HepG2 (cell line): ENCODE data around the gene CARMIL3. TPM values are rescaled to one million over a fixed set of nuclear protein-coding genes. Genes with fewer than 3 reads are reported as not detected.

Experiments used
- CC2D1A ChIP-seq: sonication (generic); formaldehyde crosslinking; IDR thresholded peaks from 2 replicates; pipeline ENCODE4 v1.8.1; 2023; ENCODE audit warnings: mild to moderate bottlenecking, missing genetic modification reagents
- CEBPB ChIP-seq: IDR thresholded peaks from 2 replicates; pipeline ENCODE4 v1.6.1; 2011; ENCODE audit warnings: low read depth, low read length, improper control_type of control experiment, borderline replicate concordance
- EEA1 ChIP-seq: sonication (generic); formaldehyde crosslinking; IDR thresholded peaks from 2 replicates; pipeline ENCODE4 v1.5.1; 2020; ENCODE audit warnings: mild to moderate bottlenecking, missing genetic modification reagents, borderline replicate concordance
- GATAD2A ChIP-seq: IDR thresholded peaks from 2 replicates; pipeline ENCODE4 v1.6.1; 2016
- IRF1 ChIP-seq: sonication (generic); formaldehyde crosslinking; IDR thresholded peaks from 2 replicates; pipeline ENCODE4 v1.4.0; 2020; ENCODE audit warnings: low read depth, mild to moderate bottlenecking, missing genetic modification reagents
- KDM6A ChIP-seq: IDR thresholded peaks from 2 replicates; pipeline ENCODE4 v1.6.1; 2016; ENCODE audit warnings: low read depth
- MLLT10 ChIP-seq: sonication (generic); formaldehyde crosslinking; IDR thresholded peaks from 2 replicates; pipeline ENCODE4 v1.4.0; 2020; ENCODE audit warnings: missing genetic modification reagents
- PLSCR1 ChIP-seq: sonication (generic); formaldehyde crosslinking; IDR thresholded peaks from 2 replicates; pipeline ENCODE4 v1.5.0; 2020; ENCODE audit warnings: missing genetic modification reagents, mild to moderate bottlenecking, borderline replicate concordance
- SETDB1 ChIP-seq: sonication (generic); formaldehyde crosslinking; IDR thresholded peaks from 2 replicates; pipeline ENCODE4 v1.5.1; 2020; ENCODE audit warnings: missing genetic modification reagents, mild to moderate bottlenecking, borderline replicate concordance
- SNAPC5 ChIP-seq: sonication (generic); formaldehyde crosslinking; IDR thresholded peaks from 2 replicates; pipeline ENCODE4 v1.8.1; 2023; ENCODE audit warnings: mild to moderate bottlenecking, missing genetic modification reagents, borderline replicate concordance
- STAG1 ChIP-seq: sonication (generic); formaldehyde crosslinking; IDR thresholded peaks from 2 replicates; pipeline ENCODE4 v1.4.0; 2020; ENCODE audit warnings: missing genetic modification reagents
- TFDP2 ChIP-seq: sonication (generic); formaldehyde crosslinking; IDR thresholded peaks from 2 replicates; pipeline ENCODE4 v1.4.0; 2020; ENCODE audit warnings: missing genetic modification reagents
- ZNF234 ChIP-seq: sonication (generic); formaldehyde crosslinking; conservative IDR thresholded peaks from 2 replicates; pipeline ENCODE4 v1.5.1; 2020; ENCODE audit warnings: mild to moderate bottlenecking, missing genetic modification reagents
- ZNF235 ChIP-seq: sonication (generic); formaldehyde crosslinking; IDR thresholded peaks from 2 replicates; pipeline ENCODE4 v1.8.1; 2023; ENCODE audit warnings: mild to moderate bottlenecking, missing genetic modification reagents, borderline replicate concordance
- ZNF329 ChIP-seq: sonication (generic); formaldehyde crosslinking; IDR thresholded peaks from 2 replicates; pipeline ENCODE4 v1.9.0; 2021; ENCODE audit warnings: low read depth, mild to moderate bottlenecking, missing genetic modification reagents
- ZNF407 ChIP-seq: sonication (generic); formaldehyde crosslinking; IDR thresholded peaks from one replicate; pipeline ENCODE4 v1.5.1; 2020; ENCODE audit warnings: mild to moderate bottlenecking, missing genetic modification reagents; ENCODE audit errors: not compliant biosample characterization
- ZNF7 ChIP-seq: IDR thresholded peaks from 2 replicates; pipeline ENCODE4 v1.6.1; 2016; ENCODE audit warnings: missing biosample characterization, missing genetic modification reagents
- ZSCAN20 ChIP-seq: sonication (generic); formaldehyde crosslinking; IDR thresholded peaks from 2 replicates; pipeline ENCODE4 v1.4.0; 2020; ENCODE audit warnings: missing genetic modification reagents, mild to moderate bottlenecking, borderline replicate concordance
- polyA plus RNA-seq, 8 experiments: library from polyadenylated mRNA; depleted of rRNA in 3 of 8; stranded (reverse) in 7 of 8; unstranded in 1 of 8; fragments of >200 nt; fragmentation: Illumina TruSeq in 4 of 8; extraction: Trizol in 4 of 8; gene quantifications; 2 replicates each; pipeline versions ENCODE4 v1.2.1 to v1.2.3, GENCODE V29; 2011 to 2016; ENCODE audit warnings: low read depth in 4 of 8, missing spikeins in 1 of 8, mixed read lengths in 1 of 8; ENCODE audit not compliant: insufficient read depth in 1 of 8
- total RNA-seq, 5 experiments: library from RNA; depleted of rRNA; stranded (reverse); fragments of >200 nt; fragmentation: Illumina TruSeq; extraction: Trizol; gene quantifications; 2 replicates each; pipeline ENCODE4 v1.2.3, GENCODE V29; 2016; ENCODE audit warnings: low read depth in 1 of 5

The CARMIL3 gene
- total and polyA plus RNA-seq, 2 of the 13 experiments (the other 11 are each of a cell fraction or from before 2014, with no cell fraction given): 0.27 to 0.55 TPM

GRCh38 chr14:24095271-24096068 lies 43.7 kb downstream of the CARMIL3 start (continued):
- TF ChIP-seq TFDP2 (CRISPR knock-in tag) (peak; percentile 95), SNAPC5 (CRISPR knock-in tag) (no peak; the same call in 1 of the 2 replicates), MLLT10 (CRISPR knock-in tag) (no peak; the same call in 1 of the 2 replicates), EEA1 (no peak), CC2D1A (peak; percentile 99), SETDB1 (CRISPR knock-in tag) (no peak), KDM6A (CRISPR knock-in tag) (peak; percentile 78), STAG1 (no peak; the same call in none of the 2 replicates), ZNF7 (CRISPR knock-in tag) (peak; percentile 61; the same call in 1 of the 2 replicates), ZSCAN20 (CRISPR knock-in tag) (no peak; the same call in 1 of the 2 replicates), ZNF234 (CRISPR knock-in tag) (no peak), ZNF329 (CRISPR knock-in tag) (no peak), GATAD2A (peak; percentile 94), PLSCR1 (CRISPR knock-in tag) (no peak), ZNF235 (peak; percentile 97; the same call in 1 of the 2 replicates), ZNF407 (CRISPR knock-in tag) (peak; percentile 76), CEBPB (peak; percentile 64), IRF1 (peak; percentile 91; the same call in 1 of the 2 replicates)
